Panc1 (cell line): Measurements from ENCODE around the gene IPP. TPM values are rescaled to one million over a fixed set of nuclear protein-coding genes. Genes with fewer than 3 reads are reported as not detected.
A peak's percentile ranks its signal among the peaks of the same experiment; 100 is the strongest.

Source experiments
- ATAC-seq: fragments of 200-7000 bp; cut with Tn5 transposase; 2 replicates; pipeline ENCODE4 v1.9.1; 2020; ENCODE audit warnings: mild to moderate bottlenecking, moderate library complexity
- BruUV-seq: library from RNA; stranded (reverse); fragments of 400-500 nt; replicated peaks from 2 replicates; lab custom pipeline; 2021; lab: Mats Ljungman, UMichigan
- CTCF ChIA-PET: fragments of 300-600 bp; sonication (Branson Sonifier 250); formaldehyde crosslinking; loops from one replicate; lab custom pipeline; 2022; ENCODE audit warnings: antibody characterized with exemption; lab: Charles Lee
- POLR2A ChIA-PET: fragments of 300-600 bp; sonication (Branson Sonifier 250); formaldehyde crosslinking; loops from one replicate; lab custom pipeline; 2022; ENCODE audit warnings: antibody characterized with exemption; lab: Charles Lee
- DNase-seq: peaks from one replicate; pipeline ENCODE4 v3.0.0-alpha.2; 2010; ENCODE audit warnings: low read depth, low spot score
- H3K27ac ChIP-seq: 2 replicates; pipeline ENCODE4 v1.5.1; 2011; ENCODE audit warnings: mild to moderate bottlenecking, low read length, inconsistent platforms
- H3K27me3 ChIP-seq: fragments of 200-500 bp; sonication (Bioruptor generic); 2 replicates; pipeline ENCODE4 v1.6.0; 2014; ENCODE audit warnings: low read length, inconsistent platforms; ENCODE audit not compliant: control insufficient read depth, insufficient read depth
- H3K36me3 ChIP-seq: fragments of 200-500 bp; sonication (Bioruptor generic); 2 replicates; pipeline ENCODE4 v1.5.1; 2014; ENCODE audit warnings: inconsistent platforms, mild to moderate bottlenecking, low read length, moderate library complexity; ENCODE audit not compliant: control insufficient read depth, insufficient read depth
- H3K4me1 ChIP-seq: 2 replicates; pipeline ENCODE4 v1.5.1; 2011; ENCODE audit warnings: inconsistent platforms, mild to moderate bottlenecking, low read length, moderate library complexity; ENCODE audit not compliant: control insufficient read depth, insufficient read depth
- H3K4me3 ChIP-seq, 2 experiments: 2 replicates each; pipeline ENCODE4 v1.5.1; 2011 to 2012; ENCODE audit warnings: low read depth in 2 of 2, low read length in 2 of 2, mild to moderate bottlenecking in 2 of 2, inconsistent platforms in 1 of 2, moderate library complexity in 1 of 2
- H3K9me3 ChIP-seq: fragments of 200-500 bp; sonication (Bioruptor generic); 2 replicates; pipeline ENCODE4 v1.5.1; 2014; ENCODE audit warnings: low read depth, mild to moderate bottlenecking, inconsistent platforms, low read length, moderate library complexity; ENCODE audit not compliant: control insufficient read depth, insufficient read depth
- CTCF ChIP-seq: fragments of 450-650 bp; IDR thresholded peaks from 2 replicates; pipeline ENCODE4 v1.5.1; 2017; ENCODE audit warnings: mild to moderate bottlenecking
- POLR2AphosphoS5 ChIP-seq: IDR thresholded peaks from 2 replicates; pipeline ENCODE4 v1.6.1; 2012; ENCODE audit warnings: mild to moderate bottlenecking, low read depth, low read length, moderate library complexity
- REST ChIP-seq, 2 experiments: IDR thresholded peaks; 2 replicates each; pipeline ENCODE4 v1.6.1; 2011 to 2012; ENCODE audit warnings: low read depth in 2 of 2, control low read depth in 1 of 2, low read length in 1 of 2, mild to moderate bottlenecking in 1 of 2, moderate library complexity in 1 of 2; ENCODE audit not compliant: insufficient read depth in 1 of 2
- SIN3A ChIP-seq: IDR thresholded peaks from 2 replicates; pipeline ENCODE4 v1.6.1; 2012; ENCODE audit warnings: low read depth, mild to moderate bottlenecking, low read length, moderate library complexity, borderline replicate concordance; ENCODE audit not compliant: insufficient read depth
- TCF7L2 ChIP-seq: IDR thresholded peaks from 2 replicates; pipeline ENCODE4 v1.6.1; 2011; ENCODE audit warnings: mild to moderate bottlenecking, low read depth, low read length, inconsistent platforms
- in situ Hi-C: cut with HindIII; loops from 2 replicates; pipeline ENCODE4 v1.10.0; 2016; ENCODE audit warnings: low sequenced_read_pairs, low pct_unique_long_range_greater_than_20kb
- intact Hi-C: fragments of 100-400 bp; cut with micrococcal nuclease; formaldehyde crosslinking; loops from one replicate; pipeline ENCODE4 v1.10.0; 2022; ENCODE audit not compliant: unreplicated experiment
- total RNA-seq: library from RNA; stranded (reverse); gene quantifications from one replicate; pipeline ENCODE4 v1.2.1, GENCODE V29; 2021; ENCODE audit not compliant: unreplicated experiment

Gene IPP
- total RNA-seq, 1 experiment from 2014 or later: 28.8 TPM

GRCh38 chr1:45769261-45769932 is 18.9 kb upstream of the IPP start:
- CTCF ChIA-PET: interaction anchor here (0.5 kb wide), 1 partner anchor 20 kb away, joined by 3 read pairs; no protein-coding TSS in a partner anchor
- BruUV-seq: no TSS peak
- H3K4me1 ChIP-seq: no peaks in the 10 kb centered on the region
- no peak overlapping the region for H3K4me3 ChIP-seq
- intact Hi-C loops (no loop called here), in situ Hi-C loops (no loop called here)
- H3K36me3 ChIP-seq: no peaks in the 10 kb centered on the region
- DNase-seq (no peak), ATAC-seq (peak; percentile 78)
- TF ChIP-seq SIN3A (no peak), CTCF (no peak)
- H3K27me3 ChIP-seq: no peaks in the 10 kb centered on the region
- no peaks in the 10 kb centered on the region for H3K9me3 ChIP-seq
- H3K27ac ChIP-seq: no peak overlapping the region
- POLR2A ChIA-PET: interaction anchor here (0.7 kb wide), 1 partner anchor 23 kb away, joined by 24 read pairs; no protein-coding TSS in a partner anchor

- ChIA-PET CTCF (no interaction called here), POLR2A (no interaction called here)
- no peaks in the 10 kb centered on the region for H3K27me3 ChIP-seq
- H3K4me3 ChIP-seq: no peak overlapping the region
- no peaks in the 10 kb centered on the region for H3K4me1 ChIP-seq
- in situ Hi-C loops: no loop called here
- H3K9me3 ChIP-seq: no peaks in the 10 kb centered on the region
- DNase-seq (no peak), ATAC-seq (no peak)
- BruUV-seq: no TSS peak
- intact Hi-C loops: no loop called here
- no peak for TF ChIP-seq POLR2AphosphoS5
- no peak for TF ChIP-seq SIN3A
- TF ChIP-seq REST (IDR thresholded peaks at IDR 0.05; ENCODE audit: insufficient read depth in 1 of 2, low read depth in 2 of 2, low read length in 1 of 2): no peak
- H3K36me3 ChIP-seq: no peaks in the 10 kb centered on the region
- no peak overlapping the region for H3K27ac ChIP-seq
These were observed 16.6 kb upstream of the IPP start for GRCh38 chr1:45767035-45767434.

- DNase-seq (no peak), ATAC-seq (no peak)
- H3K4me1 ChIP-seq: no peaks in the 10 kb centered on the region
- no peaks in the 10 kb centered on the region for H3K27me3 ChIP-seq
- no TSS peak for BruUV-seq
- in situ Hi-C loops (no loop called here), intact Hi-C loops (no loop called here)
- no peak for TF ChIP-seq TCF7L2
- TF ChIP-seq REST (IDR thresholded peaks at IDR 0.05; ENCODE audit: insufficient read depth in 1 of 2, low read depth in 2 of 2, low read length in 1 of 2): no peak
- no peak for TF ChIP-seq POLR2AphosphoS5
- TF ChIP-seq SIN3A: no peak
- no peak for TF ChIP-seq CTCF
- POLR2A ChIA-PET: no interaction called here
- no peaks in the 10 kb centered on the region for H3K9me3 ChIP-seq
- CTCF ChIA-PET: no interaction called here
- H3K4me3 ChIP-seq: no peak overlapping the region
- no peak overlapping the region for H3K27ac ChIP-seq
- no peaks in the 10 kb centered on the region for H3K36me3 ChIP-seq
These were observed 15.7 kb upstream of the IPP start for GRCh38 chr1:45765999-45766792.
